Measurements from ENCODE around the gene CPPED1.
"Not testable (repeated sequence)": the region's sequence is repeated elsewhere in the genome, so short reads cannot be mapped to it uniquely, and the experiment has no call there.

CPPED1 gene

GRCh38 chr16:12803203-12804093, at the start of gene CPPED1:
TSS of gene CPPED1 (minus strand) at chr16:12803887. CDS start at chr16:12803776, 111 bp downstream.
- DNase-seq = peak; percentile 82

- DNase-seq = no peak
These were observed 46.5 kb upstream of the CPPED1 start for GRCh38 chr16:12850186-12850585.

GRCh38 chr16:12846592-12846991, 42.9 kb upstream of the CPPED1 start:
- DNase-seq = no peak

- no peak for DNase-seq
These were observed 41.6 kb upstream of the CPPED1 start for GRCh38 chr16:12845282-12845681.

GRCh38 chr16:12837756-12838155, 34.1 kb upstream of the CPPED1 start:
- no peak for DNase-seq

GRCh38 chr16:12837291-12837690, 33.6 kb upstream of the CPPED1 start:
- DNase-seq = no peak

- DNase-seq = no peak
These were observed 30.2 kb upstream of the CPPED1 start for GRCh38 chr16:12833926-12834325.

GRCh38 chr16:12829096-12829888, 25.6 kb upstream of the CPPED1 start:
- no peak for DNase-seq

GRCh38 chr16:12828206-12828605, 24.5 kb upstream of the CPPED1 start:
- DNase-seq = no peak

- DNase-seq = no peak
These were observed 22.9 kb upstream of the CPPED1 start for GRCh38 chr16:12826559-12826958.

GRCh38 chr16:12819126-12820117, 15.7 kb upstream of the CPPED1 start:
- no peak for DNase-seq

- no peak for DNase-seq
These were observed 14.6 kb upstream of the CPPED1 start for GRCh38 chr16:12818326-12818725.

- not testable (repeated sequence) for DNase-seq
These were observed 13.1 kb upstream of the CPPED1 start for GRCh38 chr16:12816791-12817214.

- DNase-seq = no peak
These were observed 11.7 kb upstream of the CPPED1 start for GRCh38 chr16:12815361-12815760.

GRCh38 chr16:12813734-12814133, 10.0 kb upstream of the CPPED1 start:
- not testable (repeated sequence) for DNase-seq

GRCh38 chr16:12813321-12813720, 9.6 kb upstream of the CPPED1 start:
- DNase-seq = not testable (repeated sequence)

- no peak for DNase-seq
These were observed 8.0 kb upstream of the CPPED1 start for GRCh38 chr16:12811441-12812383.

GRCh38 chr16:12805066-12805465, 1.4 kb upstream of the CPPED1 start:
- DNase-seq = no peak

- DNase-seq = no peak
These were observed 708 bp upstream of the CPPED1 start for GRCh38 chr16:12804395-12804794.

- no peak for DNase-seq
These were observed 1.0 kb downstream of the CPPED1 start for GRCh38 chr16:12802661-12803060.

- DNase-seq = no peak
These were observed 1.6 kb downstream of the CPPED1 start for GRCh38 chr16:12802048-12802447.

All from NCI-H1105 (cell line).